ENCODE measurements around the gene DNMT3A. TPM values are rescaled to one million over a fixed set of nuclear protein-coding genes. Genes with fewer than 3 reads are reported as not detected.

DNMT3A gene
- total RNA-seq, 4 donors from 2014 or later, result 16.1 to 33.7 (median 21.0) TPM

DNA sequence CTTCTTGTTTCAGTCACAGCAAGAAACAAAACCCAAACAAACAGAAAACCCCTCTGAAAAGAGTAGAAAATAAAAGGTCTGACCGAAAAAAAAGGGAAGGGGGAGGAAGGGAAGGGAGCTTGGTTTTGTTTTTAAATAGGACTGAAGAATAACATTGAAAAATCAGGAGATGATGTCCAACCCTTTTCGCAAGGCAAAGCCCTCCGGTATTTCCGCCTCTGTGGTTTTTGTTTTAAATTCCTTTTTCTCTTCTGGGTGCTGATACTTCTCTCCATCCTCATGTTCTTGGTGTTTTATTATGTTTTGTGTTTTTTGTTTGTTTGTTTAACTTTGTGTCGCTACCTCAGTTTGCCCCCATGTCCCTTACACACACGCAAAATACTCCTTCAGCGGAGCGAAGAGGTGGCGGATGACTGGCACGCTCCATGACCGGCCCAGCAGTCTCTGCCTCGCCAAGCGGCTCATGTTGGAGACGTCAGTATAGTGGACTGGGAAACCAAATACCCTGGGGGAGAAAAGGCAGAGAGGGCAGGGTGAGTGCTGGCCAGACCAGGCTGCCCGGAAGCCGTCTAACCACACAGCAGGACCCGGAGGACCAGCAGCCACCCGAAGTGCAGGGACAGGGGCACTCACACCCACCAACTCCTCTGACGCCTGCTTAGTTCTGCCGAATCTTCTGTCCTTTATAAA is 107.7 kb downstream of the DNMT3A start:
- 89 to 93% methylated on average over 14 to 20 of the region's 20 CpGs for WGBS, 2 donors (ENCODE audit: low coverage in 1 of 2)
- TF ChIP-seq POLR2AphosphoS5 (IDR thresholded peaks at IDR 0.05) (no peak), POLR2A (IDR thresholded peaks at IDR 0.05) (no peak), EP300 (IDR thresholded peaks at IDR 0.05; ENCODE audit: low read depth) (no peak)
- TF ChIP-seq, protein P1, sequence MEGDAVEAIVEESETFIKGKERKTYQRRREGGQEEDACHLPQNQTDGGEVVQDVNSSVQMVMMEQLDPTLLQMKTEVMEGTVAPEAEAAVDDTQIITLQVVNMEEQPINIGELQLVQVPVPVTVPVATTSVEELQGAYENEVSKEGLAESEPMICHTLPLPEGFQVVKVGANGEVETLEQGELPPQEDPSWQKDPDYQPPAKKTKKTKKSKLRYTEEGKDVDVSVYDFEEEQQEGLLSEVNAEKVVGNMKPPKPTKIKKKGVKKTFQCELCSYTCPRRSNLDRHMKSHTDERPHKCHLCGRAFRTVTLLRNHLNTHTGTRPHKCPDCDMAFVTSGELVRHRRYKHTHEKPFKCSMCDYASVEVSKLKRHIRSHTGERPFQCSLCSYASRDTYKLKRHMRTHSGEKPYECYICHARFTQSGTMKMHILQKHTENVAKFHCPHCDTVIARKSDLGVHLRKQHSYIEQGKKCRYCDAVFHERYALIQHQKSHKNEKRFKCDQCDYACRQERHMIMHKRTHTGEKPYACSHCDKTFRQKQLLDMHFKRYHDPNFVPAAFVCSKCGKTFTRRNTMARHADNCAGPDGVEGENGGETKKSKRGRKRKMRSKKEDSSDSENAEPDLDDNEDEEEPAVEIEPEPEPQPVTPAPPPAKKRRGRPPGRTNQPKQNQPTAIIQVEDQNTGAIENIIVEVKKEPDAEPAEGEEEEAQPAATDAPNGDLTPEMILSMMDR (IDR thresholded peaks at IDR 0.05), result no peak
- no peak overlapping the region for H3K4me3 ChIP-seq
- DNase-seq, result no peak
- in situ Hi-C loops (cut with MboI; ENCODE audit: low pct_ligation_motif_present in 1 of 4, low pct_unique_long_range_greater_than_20kb in 1 of 4, low sequenced_read_pairs in 3 of 4), result no loop called here
- peaks cover 0 to 30% (median 11%) of the 10 kb centered on the region in 4 donors for H3K36me3 ChIP-seq
- no peaks in the 10 kb centered on the region for H3K9me3 ChIP-seq
- H3K27me3 ChIP-seq, result no peaks in the 10 kb centered on the region
- peaks cover 5 to 8% (median 8%) of the 10 kb centered on the region in 4 donors for H3K4me1 ChIP-seq
- intact Hi-C loops (cut with DNase I; ENCODE audit: low total_unique reads), result no loop called here
- no peak overlapping the region for H3K27ac ChIP-seq

DNA sequence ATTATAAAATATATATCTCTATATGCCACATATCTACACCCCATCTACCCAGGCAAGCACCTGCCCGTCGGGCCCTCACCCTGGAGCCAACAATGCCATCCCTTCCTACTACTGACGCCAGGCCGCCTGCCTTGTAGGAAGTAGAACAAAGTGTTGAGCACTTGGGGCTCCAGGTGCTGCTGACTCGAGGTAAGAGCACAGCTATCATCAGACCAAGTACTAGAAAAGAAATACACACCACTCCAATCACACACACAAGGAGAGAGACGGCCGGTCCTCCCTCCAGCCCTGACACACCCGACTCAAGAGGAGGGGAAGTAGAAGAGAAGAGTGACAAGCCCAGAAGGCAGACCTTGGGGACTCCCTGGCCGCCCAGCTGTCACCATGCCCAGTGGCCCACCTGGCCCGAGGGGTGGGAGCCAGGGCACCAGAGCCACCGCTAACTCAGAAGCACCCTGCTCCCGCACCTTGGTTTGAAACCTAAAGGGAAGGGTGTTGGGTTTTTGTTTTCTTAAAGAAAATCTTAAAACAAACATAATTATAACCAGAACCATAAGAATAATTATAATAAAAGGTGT is 109.4 kb downstream of the DNMT3A start:
- Histone ChIP-seq H3K4me1 (peaks cover 8 to 12% (median 9%) of the 10 kb centered on the region in 4 donors), H3K36me3 (peaks cover 0 to 22% (median 9%) of the 10 kb centered on the region in 4 donors), H3K27ac (no peak overlapping the region), H3K4me3 (no peak overlapping the region), H3K27me3 (no peaks in the 10 kb centered on the region), H3K9me3 (no peaks in the 10 kb centered on the region)
- no peak for TF ChIP-seq EP300 (IDR thresholded peaks at IDR 0.05; ENCODE audit: low read depth)
- no peak for TF ChIP-seq POLR2A (IDR thresholded peaks at IDR 0.05)
- TF ChIP-seq POLR2AphosphoS5 (IDR thresholded peaks at IDR 0.05), result no peak
- TF ChIP-seq, protein P1 (IDR thresholded peaks at IDR 0.05), result no peak
- intact Hi-C loops (cut with DNase I; ENCODE audit: low total_unique reads), result no loop called here
- in situ Hi-C loops (cut with MboI; ENCODE audit: low pct_ligation_motif_present in 1 of 4, low pct_unique_long_range_greater_than_20kb in 1 of 4, low sequenced_read_pairs in 3 of 4), result no loop called here
- DNase-seq, result no peak
- 81 to 87% methylated on average over 4 to 12 of the region's 12 CpGs for WGBS, 2 donors (ENCODE audit: low coverage in 1 of 2)

DNA sequence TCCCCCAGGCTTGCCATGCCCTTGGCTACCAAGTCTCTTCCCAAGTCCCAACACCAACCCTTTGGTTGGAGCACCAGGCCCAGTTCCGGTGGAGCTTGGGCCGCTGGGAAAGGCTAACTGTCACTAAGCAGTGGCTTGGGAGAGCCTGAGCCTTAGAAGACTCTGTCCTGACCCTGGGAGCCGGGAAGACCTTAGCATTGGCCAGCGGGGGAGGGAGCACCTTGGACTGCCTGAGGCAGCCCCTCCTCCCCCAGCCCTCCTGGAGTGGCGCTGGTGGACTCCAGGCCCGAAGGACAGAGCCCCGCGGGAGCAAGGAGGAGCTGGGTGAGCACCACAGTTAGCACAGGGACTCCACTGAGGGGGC is 110.8 kb downstream of the DNMT3A start:
- DNase-seq, result no peak
- Histone ChIP-seq H3K9me3 (no peaks in the 10 kb centered on the region), H3K27me3 (no peaks in the 10 kb centered on the region), H3K4me1 (peaks cover 8 to 12% (median 9%) of the 10 kb centered on the region in 4 donors), H3K4me3 (no peak overlapping the region), H3K27ac (no peak overlapping the region), H3K36me3 (peaks cover 0 to 22% (median 3%) of the 10 kb centered on the region in 4 donors)
- TF ChIP-seq POLR2A (IDR thresholded peaks at IDR 0.05), result no peak
- TF ChIP-seq, protein P1 (IDR thresholded peaks at IDR 0.05), result no peak
- TF ChIP-seq EP300 (IDR thresholded peaks at IDR 0.05; ENCODE audit: low read depth), result no peak
- TF ChIP-seq POLR2AphosphoS5 (IDR thresholded peaks at IDR 0.05), result no peak
- 80% methylated on average over 7 of the region's 8 CpGs; no CpG with 5 or more reads in 1 of the 2 donors for WGBS, 2 donors (ENCODE audit: low coverage in 1 of 2)
- intact Hi-C loops (cut with DNase I; ENCODE audit: low total_unique reads) (no loop called here), in situ Hi-C loops (cut with MboI; ENCODE audit: low pct_ligation_motif_present in 1 of 4, low pct_unique_long_range_greater_than_20kb in 1 of 4, low sequenced_read_pairs in 3 of 4) (no loop called here)

DNA sequence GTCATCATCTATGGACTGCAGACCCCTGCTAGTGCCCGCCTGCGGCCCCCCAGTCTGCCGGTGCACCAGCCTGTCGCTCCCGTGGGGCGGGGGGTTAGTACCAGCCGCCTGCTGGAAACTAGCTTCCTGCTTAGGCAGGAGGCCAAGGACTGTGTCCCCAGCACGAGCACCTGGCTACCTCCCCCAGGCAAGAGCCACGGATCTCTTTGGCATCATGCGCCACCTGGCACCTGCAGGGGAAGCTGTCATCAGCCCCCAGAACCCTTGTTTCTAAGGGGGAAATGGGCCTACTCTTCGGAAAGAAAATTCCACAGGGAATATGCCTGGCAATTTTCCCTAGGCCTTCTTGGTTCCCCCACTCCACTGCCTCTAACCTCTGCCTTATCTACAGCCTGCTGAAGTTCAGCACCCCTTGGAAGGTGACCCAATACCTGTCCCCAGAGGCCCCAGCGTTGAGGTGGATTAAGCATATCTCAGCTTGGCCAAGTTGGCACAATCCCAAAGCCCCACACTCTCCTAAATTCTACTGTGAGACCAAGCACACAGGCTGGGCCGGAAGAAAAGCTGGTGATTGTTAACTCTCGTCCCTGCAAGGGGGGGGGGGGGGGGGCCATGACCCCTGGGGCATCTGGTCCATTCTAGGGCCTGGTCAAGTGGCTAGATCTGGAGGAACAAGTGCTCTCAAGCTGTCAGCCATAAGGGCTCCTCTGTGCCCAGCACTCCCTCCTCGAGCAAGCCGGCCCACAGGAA is 111.4 kb downstream of the DNMT3A start:
- no peak for DNase-seq
- H3K4me1 ChIP-seq, result peaks cover 8 to 12% (median 9%) of the 10 kb centered on the region in 4 donors
- in situ Hi-C loops (cut with MboI; ENCODE audit: low pct_ligation_motif_present in 1 of 4, low pct_unique_long_range_greater_than_20kb in 1 of 4, low sequenced_read_pairs in 3 of 4) (no loop called here), intact Hi-C loops (cut with DNase I; ENCODE audit: low total_unique reads) (no loop called here)
- H3K9me3 ChIP-seq, result no peaks in the 10 kb centered on the region
- WGBS, 2 donors (ENCODE audit: low coverage in 1 of 2), result 40 to 72% methylated on average over 1 to 11 of the region's 16 CpGs
- no peak overlapping the region for H3K4me3 ChIP-seq
- no peak overlapping the region for H3K27ac ChIP-seq
- TF ChIP-seq EP300 (IDR thresholded peaks at IDR 0.05; ENCODE audit: low read depth) (no peak), POLR2AphosphoS5 (IDR thresholded peaks at IDR 0.05) (no peak), POLR2A (IDR thresholded peaks at IDR 0.05) (no peak)
- TF ChIP-seq, protein P1 (IDR thresholded peaks at IDR 0.05), result no peak
- H3K27me3 ChIP-seq, result no peaks in the 10 kb centered on the region
- peaks cover 0 to 17% (median under 1%) of the 10 kb centered on the region in 4 donors for H3K36me3 ChIP-seq
